ENCODE measurements around the gene MBTPS1.
A peak's percentile ranks its signal among the peaks of the same experiment; 100 is the strongest.
"Not testable (repeated sequence)": the region's sequence is repeated elsewhere in the genome, so short reads cannot be mapped to it uniquely, and the experiment has no call there.

The MBTPS1 gene

DNA sequence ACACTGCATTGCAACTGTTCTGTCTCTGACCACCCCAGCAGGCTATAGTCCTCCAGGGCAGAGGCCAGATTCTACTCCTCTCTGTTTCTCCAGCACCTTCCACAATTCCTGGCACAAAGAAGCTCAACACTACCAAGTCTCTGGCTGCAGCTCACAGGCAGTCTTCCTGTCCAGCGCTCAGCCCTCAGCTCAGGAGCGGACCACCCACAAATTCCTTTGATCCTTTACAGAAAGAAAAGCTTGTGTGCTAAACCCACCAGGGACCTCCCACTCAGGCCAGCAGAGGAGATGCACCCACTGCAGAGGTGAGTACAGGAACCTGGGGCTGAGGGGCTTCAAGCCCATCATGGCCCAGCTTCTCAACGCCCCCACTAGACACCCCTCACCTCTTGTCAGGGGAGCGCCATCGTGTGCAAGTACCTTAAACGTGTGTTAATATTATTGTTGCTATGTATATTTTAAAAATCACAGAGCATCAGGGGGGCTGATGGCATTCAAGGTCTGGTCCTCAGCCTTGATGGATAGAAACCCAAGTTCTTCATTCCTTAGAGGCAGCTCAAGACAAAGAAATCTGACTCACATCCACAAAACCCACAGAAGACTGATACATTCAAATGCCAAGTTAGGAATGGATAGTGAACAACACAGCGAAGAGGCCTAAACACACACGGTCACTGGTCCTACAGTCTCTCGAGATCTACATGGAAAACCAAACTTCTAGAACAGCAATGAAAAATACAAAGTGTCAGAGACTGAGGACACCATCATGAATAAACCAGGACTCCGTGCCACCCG, 19.8 kb upstream of the MBTPS1 start:
- DNase-seq, result no peak

DNA sequence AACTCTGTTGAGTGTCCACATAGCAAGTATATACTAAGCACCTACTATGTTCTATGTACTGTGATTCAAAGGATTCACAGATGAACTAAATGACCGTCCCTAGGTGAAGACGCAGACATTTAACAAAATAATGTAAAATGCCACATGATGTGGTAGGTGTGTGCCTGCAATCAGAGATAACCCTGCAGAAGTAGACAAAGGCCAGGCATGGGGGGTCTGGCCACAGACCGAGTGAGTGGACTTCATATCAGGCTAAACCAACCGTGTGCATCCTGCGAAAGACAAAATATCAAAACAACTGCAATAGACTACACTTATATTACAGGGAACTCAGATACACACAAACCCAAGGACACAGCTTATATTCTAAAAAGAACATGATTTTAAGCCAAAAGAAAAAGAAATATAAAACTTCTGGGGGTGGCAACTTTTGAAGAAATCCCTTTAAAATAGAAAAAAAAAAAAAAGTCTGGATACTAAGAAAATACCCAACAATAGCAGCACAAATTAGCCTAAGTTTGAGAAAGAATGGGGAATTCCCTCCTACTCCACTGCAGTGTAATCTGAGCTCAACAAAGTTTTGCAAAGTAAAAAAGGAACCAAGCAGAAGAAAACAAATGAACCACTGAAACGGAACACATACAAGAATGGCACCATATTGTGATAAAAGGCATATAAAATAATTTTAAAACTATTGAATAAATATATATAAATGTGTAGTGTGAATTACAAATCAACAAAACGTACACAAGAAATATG, 16.0 kb upstream of the MBTPS1 start:
- no peak for DNase-seq

DNA sequence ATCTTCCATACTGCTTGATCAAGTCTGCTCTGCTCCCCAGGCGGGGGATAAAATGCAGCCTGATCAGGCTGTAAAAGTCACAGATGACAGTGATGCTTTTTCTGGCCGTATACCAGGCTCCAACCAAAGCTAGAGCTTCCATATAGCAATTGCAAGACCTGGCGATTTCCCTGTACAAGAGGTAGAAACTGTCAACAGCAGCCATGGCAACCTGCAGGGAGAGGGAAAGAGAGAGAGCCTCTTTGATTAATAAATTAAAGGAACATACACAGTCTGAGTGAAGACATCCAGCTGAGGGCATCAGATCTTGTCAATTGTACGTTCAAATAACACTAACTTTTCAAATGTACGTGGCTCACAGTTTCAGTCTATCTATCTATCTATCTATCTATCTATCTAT, 14.4 kb upstream of the MBTPS1 start:
- DNase-seq, result no peak

DNA sequence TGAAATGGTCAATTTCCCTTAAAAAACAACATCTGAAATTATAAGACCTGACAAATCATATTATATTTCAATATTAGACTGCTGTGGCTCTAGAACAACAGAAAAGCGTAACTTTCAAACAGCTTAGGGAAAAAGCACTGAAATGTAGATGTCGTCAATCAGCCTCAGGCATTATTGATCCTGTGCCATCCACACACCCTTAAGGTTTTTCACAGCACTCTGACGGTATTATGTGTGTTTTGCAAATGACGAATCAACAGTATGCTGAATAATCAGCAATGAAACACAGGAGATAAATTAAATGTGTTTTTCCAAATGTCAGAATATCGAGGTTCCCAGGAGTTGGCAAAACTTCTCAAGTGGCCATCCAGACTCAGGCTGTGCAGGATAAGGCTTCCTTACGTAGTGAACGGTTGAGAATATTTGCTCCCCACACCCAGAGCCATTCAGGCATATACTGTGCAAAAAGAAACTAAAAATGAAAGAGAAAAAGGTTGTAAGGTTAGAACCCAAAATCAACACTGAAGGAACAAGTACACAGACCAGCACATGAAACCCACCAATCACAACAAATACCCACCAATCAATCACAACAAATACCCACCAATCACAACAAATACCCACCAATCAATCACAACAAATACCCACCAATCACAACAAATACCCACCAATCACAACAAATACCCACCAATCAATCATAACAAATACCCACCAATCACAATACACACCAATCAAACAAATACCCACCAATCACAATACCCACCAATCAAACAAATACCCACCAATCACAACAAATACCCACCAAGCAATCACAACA, 7.7 kb upstream of the MBTPS1 start:
- no peak for DNase-seq

DNA sequence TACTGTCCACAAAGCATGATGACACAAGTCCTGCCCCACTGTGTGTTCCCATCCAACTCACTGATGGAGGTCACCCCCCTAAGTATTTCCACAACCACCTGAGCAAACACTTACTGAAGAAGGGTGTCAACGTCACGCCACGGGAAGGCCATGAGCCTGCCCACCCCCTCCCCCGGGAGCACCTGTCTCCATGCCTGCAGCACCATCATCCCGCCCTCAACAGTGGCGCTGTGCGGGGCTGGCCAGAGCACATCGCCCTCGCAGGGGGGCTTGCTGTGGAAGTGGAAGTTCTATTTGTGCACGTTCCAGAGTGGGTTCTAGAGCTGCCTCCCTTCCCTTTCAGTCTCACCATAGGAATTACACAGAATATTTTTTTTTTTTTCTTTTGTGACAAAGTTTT, 4.3 kb upstream of the MBTPS1 start:
- DNase-seq, result peak; percentile 1

DNA sequence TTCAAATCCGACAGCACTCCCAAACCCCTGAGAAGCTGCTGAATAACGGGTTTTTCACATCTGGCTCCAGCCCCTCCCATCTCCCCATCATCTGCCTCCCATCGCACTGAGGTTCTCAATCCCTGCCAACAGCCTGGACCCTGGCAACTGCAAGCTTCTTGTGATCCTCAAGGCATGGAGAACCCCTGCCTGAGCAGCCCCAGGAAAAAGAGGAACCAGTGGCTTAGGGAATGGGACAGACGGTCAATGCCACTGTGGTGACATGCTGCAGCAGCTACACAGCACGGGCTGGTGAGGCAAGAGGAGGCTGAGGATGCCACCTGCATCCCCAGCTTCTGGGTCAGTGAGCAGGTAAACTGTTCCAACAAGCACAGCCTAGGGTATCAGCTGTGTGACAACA, 3.3 kb upstream of the MBTPS1 start:
- DNase-seq, result no peak

DNA sequence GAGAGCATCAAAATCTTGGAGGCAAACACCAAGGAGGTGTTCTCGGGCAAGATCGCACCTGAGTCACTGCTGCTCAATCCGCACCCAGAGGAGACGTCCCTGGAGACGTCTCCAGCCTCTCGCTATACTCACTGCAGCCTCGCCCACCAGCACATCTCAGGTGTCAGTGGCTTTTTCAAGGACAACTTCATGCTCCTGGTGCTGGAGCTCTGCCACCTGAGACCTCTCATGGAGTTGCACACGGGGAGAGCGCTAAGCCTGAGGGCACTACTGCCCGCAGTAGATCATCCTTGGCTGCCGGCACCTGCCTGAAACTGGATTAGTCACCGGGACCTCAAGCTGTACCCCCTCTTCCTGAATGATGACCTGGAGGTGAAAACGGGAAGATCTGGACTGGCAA, 2.6 kb upstream of the MBTPS1 start:
- peak; percentile 34 for DNase-seq

DNA sequence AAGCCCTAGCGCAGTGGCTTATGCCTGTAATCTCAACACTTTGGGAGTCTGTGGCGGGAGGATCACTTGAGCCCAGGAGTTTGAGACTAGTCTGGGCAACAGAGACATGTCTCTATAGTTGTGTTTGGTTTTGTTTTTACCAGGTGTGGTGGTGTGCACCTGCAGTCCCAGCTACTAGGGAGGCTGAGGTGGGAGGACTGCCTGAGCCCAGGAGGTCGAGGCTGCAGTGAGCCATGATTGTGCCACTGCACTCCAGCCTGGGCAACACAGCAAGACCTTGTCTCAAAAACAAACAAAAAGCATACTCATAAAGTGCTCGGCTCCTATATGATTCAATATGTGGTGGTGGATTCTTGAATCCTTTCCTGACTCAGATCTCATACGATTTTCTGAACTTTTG, 1.6 kb upstream of the MBTPS1 start:
- not testable (repeated sequence) for DNase-seq

DNA sequence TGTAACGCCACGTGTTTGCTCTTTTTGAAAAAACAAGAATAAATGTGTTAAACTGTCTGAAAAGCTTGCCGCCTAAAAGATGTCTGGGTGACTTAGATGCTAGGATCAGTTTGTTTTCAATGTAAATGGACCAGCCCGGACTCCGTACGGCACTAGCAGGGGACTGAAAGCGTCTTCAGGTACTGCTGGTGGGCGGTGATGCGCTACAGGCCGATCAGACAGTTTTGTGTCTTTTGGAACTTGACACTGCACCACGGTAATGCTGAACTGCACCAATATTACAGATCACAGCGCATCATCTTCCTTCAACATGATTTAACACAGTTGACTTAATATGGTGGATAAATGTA, 727 bp upstream of the MBTPS1 start:
- peak; percentile 49 for DNase-seq

DNA sequence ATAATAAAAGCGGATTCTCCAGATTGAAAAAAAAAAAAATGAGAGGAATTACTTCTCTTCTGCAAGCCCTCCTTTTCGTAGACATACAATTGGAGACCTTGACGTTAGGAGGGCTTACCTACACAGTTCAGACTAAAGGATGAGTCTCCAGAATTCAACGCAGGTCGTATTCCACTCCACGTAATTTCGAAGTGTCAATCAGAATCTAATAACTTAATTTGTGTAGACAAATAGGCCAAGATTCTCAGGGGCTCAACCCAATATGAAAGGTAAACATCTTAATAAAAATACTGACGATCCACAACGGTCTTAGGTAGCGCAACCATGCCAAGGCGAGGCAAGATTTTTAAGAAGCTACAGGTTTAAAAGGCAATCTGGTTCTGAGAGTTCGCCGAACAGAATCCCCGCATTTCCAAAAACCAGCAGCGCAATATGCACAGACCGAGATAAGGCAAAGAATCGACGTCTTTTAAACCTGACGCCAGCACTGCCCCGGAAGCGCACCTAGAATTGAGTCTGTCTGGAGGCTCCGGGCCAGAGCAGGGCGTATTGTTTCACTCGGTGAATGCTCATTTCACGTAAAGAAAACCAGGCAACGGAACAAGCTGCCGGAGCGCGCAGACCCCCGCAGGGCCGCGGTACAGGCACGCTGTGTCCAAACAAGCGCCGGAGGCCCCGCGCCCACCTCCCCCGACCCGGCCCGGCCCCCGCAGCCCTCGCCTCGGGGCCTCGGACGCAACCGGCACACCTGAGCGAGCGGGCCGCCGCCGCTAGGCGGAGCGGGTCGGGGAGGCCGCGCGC, 623 bp downstream of the MBTPS1 start:
- peak; percentile 81 for DNase-seq

DNA sequence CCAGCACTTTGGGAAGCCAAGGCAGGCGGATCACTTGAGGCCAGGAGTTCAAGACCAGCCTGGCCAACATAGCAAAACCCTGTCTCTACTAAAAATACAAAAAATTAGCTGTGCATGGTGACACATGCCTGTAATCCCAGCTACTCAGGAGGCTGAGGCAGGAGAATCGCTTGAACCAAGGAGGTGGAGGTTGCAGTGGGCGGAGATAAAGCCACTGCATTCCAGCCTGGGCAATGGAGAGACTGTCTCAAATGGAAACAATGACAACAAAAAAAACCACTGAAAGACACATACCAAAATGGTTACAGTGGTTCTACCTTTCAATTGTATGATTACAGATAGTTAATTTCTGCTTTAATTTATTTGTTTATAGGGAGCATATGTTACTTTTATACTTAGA, 4.8 kb downstream of the MBTPS1 start:
- DNase-seq, result not testable (repeated sequence)

DNA sequence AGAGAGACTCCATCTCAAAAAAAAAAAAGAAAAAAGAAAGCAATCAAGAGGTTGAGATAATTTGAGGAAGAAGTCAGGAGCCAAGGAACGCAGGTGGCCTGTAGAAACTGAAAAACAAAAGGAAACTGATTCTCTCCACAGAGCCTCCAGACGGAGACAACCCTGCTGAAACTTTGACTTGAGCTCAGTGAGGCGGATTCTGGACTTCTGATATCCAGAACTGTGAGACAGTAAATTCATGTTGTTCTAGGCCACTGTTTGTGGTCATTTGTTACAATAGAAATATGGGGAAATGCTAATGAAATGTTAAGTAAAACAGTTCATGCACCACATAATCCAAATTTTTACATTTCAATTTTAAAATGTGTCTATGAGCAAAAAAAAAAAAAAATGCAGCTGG, 5.2 kb downstream of the MBTPS1 start:
- no peak for DNase-seq

DNA sequence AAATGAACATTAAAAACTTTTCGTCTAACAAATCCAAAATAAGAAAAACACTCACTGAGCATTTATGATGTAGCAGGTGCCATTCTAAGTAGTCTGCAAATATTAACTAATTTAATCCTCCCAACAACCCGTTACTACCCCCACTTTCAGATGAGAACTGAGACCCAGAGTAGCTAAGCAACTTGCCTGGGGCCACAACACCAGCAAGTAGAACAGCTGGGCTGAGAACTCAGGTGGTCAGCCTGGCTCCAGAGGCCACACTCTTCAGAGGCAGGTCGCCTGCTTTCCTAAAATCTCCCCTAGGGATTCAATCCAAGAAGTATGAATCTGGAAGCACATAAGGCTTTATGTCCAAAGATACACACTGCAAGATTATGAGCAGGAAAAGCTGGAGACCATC, 6.2 kb downstream of the MBTPS1 start:
- DNase-seq, result no peak

DNA sequence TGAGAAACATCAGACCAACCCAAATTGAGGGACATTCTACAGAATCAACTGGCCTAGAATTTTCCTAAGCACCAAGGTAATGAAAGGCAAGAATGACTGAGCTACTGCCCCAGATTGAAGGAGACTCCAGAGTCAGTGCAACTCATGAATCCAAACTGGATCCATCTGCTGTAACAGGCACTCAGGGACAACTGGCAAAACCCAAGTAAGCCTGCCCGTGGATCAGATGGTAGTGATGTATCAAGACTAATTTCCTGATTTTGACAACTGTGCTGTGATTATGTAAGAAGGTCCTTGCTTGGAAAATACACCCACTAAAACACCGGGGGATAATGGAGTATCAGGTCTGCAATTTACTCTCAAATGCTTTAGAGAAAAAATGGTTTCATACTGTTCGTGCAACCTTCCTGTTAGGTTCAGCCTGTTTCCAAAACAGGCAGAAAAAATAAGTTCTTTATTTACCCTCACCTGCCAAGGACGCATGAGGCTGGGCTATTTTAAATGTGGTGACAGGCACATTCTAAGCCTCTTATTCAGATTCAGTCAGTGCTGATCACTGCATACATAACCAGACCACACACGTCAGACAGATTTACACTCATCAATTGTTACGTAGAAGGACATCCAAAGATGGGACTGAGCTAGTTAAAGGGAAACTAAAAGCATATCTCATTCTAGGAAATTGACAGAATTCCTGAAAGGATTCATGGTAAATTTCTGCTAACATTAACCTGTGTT, 7.0 kb downstream of the MBTPS1 start:
- no peak for DNase-seq

DNA sequence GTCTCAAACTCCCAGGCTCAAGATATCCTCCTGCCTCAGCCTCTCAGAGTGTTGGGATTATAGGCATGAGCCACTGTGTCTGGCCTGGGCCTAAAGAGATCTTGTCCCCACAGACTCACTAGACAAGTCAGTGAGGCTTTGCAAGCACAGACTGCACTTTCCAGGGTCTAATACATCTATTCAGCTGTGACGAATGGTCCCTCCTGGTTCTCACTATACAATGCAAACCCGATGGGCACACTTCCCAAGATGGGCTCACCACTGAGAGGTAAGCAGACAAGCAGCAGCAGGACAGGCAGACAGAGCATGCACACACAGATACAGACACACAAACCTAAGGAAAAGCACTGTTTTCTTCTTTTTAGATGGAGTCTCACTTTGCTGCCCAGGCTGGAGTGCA, 8.8 kb downstream of the MBTPS1 start:
- no peak for DNase-seq

DNA sequence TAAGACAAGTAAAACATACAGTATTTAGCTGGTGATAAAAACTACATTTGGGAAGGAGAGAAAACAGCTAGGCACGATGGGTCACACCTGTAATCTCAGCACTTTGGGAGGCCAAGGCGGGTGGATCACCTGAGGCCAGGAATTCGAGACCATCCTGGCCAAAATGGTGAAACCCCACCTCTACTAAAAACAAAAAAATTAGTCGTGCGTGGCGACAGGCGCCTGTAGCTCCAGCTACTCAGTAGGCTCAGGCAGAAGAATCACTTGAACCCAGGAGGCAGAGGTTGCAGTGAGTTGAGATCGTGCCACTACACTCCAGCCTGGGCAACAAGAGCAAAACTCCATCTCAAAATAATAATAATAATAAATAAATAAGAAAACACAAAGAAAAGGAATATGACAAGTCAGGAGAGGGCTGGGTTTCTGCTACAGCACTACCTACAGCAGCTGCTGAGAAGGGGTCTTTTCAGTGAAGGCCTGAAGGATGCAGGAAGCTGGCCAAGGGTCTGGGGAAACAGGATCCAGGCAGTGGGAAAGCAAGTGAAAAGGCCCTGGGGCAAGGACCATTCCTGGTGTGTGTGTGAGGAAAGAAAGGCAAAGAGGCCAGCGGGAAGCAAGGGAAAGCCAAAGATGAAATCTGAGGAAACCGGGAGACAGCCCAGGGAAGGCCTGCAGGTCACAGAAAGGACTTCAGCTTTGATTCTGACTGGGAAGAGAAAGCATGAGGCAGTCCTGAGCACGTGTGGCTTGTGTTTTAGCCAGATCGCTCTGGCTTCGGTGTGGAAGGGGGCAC, 10.6 kb downstream of the MBTPS1 start:
- no peak for DNase-seq

DNA sequence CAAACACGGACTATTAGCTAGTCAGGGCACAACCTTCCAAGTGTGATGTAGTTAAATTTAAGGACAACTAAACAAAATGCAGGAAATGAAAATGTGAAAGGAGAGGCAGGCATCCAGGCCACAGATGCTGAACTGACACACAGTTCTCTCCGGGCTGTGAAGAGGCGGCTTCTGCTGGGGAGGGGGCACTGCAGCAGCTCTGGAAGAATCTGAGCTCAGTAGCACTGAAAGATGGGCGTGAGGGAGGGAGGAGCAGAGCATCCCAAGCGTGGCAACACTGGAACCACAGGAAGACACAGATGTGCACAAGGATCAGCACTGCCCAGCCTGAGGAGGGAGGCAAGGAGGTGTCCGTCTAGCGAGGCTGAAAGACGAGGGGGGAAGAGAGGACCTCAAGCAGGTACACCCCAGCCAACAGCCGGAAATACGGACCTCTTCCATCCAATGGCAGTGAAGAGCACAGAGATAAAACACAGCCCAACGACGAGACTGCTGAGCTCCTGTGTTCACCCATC, 11.4 kb downstream of the MBTPS1 start:
- DNase-seq, result no peak

DNA sequence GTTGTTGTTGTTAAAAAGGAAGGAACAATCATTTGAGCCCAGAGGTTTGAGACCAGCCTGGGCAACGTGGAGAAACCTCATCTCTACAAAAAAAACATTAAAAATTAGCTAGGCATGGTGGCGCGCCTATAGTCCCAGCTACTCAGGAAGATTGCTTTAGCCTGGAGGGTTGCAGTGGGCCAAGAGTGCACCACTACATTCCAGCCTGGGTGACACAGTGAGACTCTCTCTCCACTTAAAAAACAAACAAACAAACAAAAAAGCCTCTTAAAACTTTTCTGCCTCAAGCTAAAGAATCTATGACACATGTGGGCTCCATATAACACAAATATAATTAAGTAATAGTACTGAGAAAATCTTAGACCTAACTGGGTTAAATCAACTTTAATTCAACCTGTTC, 12.5 kb downstream of the MBTPS1 start:
- DNase-seq, result no peak

DNA sequence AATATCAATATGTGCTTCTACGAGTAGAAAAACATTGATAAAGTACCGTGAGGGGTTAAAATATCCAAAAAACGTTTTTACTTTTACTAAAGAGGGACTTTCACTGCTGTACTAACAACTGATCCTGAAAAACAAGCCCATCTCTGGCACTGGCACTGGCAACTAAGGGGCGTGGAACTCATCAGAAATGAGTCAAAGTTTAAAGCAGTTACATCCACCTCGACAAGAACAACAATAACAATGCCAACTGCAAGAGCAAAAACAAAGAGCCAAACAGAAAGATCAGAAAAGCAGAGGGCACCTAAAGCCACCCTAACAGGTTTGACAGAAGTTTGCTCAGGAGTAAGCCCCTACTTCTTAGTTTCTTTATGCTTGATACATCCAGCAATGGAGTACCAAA, 13.1 kb downstream of the MBTPS1 start:
- DNase-seq, result no peak

DNA sequence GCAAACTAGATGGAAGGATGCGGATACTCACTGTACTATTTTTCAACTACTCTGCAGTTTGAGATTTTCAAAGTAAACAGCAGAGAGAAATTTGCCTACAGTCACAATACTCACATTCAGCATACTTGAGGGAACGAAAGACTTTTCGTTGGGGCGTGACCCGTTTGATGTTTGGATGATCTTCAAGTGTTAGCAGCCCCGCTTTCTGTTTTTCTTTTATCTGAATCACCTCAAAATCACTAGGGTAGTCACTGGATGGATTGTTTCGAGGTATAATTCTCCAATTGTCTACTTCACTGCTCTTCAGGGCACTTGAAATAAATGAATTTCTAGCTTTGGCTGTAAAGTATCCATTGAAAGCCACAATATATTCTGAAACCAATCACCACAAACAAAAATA, 17.8 kb downstream of the MBTPS1 start:
- no peak for DNase-seq

DNA sequence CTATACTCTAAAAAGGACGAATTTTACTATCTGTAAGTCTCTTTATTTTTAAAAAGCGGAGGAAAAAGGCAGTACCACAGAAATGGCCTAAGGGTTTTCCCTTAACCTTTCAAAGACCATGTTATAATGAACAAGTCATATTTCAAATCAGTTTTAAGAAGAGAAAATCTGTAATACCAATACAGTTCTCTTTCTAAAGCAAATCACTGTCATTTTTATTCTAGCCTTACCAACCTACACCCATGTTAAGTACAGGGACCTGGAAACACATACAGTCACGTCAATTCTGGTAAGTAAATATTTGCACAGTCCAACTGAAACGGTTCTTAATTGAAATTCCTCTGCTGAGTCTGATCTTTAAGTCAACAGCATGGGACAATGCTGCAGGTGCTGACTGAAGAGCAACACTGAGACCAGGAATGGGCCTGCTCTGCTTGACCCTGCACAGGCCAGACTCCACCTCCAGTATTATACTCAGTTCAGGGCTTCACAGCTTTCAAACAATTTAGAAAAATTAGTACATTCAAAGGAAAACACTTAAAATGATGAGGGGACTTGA, 20.2 kb downstream of the MBTPS1 start:
- DNase-seq, result peak; percentile 69
